ENCODE results near the gene HNRNPF.
A peak's percentile ranks its signal among the peaks of the same experiment; 100 is the strongest.

The HNRNPF gene

GRCh38 chr10:43390759-43391158 lies 18.2 kb downstream of the HNRNPF start:
- in situ Hi-C loops (cut with MboI; ENCODE audit: low sequenced_read_pairs, unreplicated experiment) = no loop called here
- peak; percentile 28 for TF ChIP-seq CTCF (IDR thresholded peaks at IDR 0.05; ENCODE audit: borderline replicate concordance, control extremely low read depth, extremely low read depth, insufficient read depth, missing control alignments)
- DNase-seq (ENCODE audit: low spot score) = no peak

GRCh38 chr10:43390333-43390732 lies 18.7 kb downstream of the HNRNPF start:
- in situ Hi-C loops (cut with MboI; ENCODE audit: low sequenced_read_pairs, unreplicated experiment) = no loop called here
- no peak for TF ChIP-seq CTCF (IDR thresholded peaks at IDR 0.05; ENCODE audit: borderline replicate concordance, control extremely low read depth, extremely low read depth, insufficient read depth, missing control alignments)
- no peak for DNase-seq (ENCODE audit: low spot score)

- DNase-seq (ENCODE audit: low spot score) = no peak
- no peak for TF ChIP-seq CTCF (IDR thresholded peaks at IDR 0.05; ENCODE audit: borderline replicate concordance, control extremely low read depth, extremely low read depth, insufficient read depth, missing control alignments)
- in situ Hi-C loops (cut with MboI; ENCODE audit: low sequenced_read_pairs, unreplicated experiment) = no loop called here
Measured at GRCh38 chr10:43389867-43390266, 19.1 kb downstream of the HNRNPF start.

GRCh38 chr10:43387678-43388032 lies 21.3 kb downstream of the HNRNPF start:
- no peak for TF ChIP-seq CTCF (IDR thresholded peaks at IDR 0.05; ENCODE audit: borderline replicate concordance, control extremely low read depth, extremely low read depth, insufficient read depth, missing control alignments)
- in situ Hi-C loops (cut with MboI; ENCODE audit: low sequenced_read_pairs, unreplicated experiment) = no loop called here
- DNase-seq (ENCODE audit: low spot score) = no peak

GRCh38 chr10:43386981-43387677 lies 21.9 kb downstream of the HNRNPF start:
- TF ChIP-seq CTCF (IDR thresholded peaks at IDR 0.05; ENCODE audit: borderline replicate concordance, control extremely low read depth, extremely low read depth, insufficient read depth, missing control alignments) = no peak
- no peak for DNase-seq (ENCODE audit: low spot score)
- in situ Hi-C loops (cut with MboI; ENCODE audit: low sequenced_read_pairs, unreplicated experiment) = no loop called here

- no peak for DNase-seq (ENCODE audit: low spot score)
- no peak for TF ChIP-seq CTCF (IDR thresholded peaks at IDR 0.05; ENCODE audit: borderline replicate concordance, control extremely low read depth, extremely low read depth, insufficient read depth, missing control alignments)
- in situ Hi-C loops (cut with MboI; ENCODE audit: low sequenced_read_pairs, unreplicated experiment) = no loop called here
Measured at GRCh38 chr10:43386549-43386948, 22.4 kb downstream of the HNRNPF start.

All from GM13976 (cell line).